ENCODE measurements around the gene TMEM179B. TPM values are rescaled to one million over a fixed set of nuclear protein-coding genes. Genes with fewer than 3 reads are reported as not detected.

The TMEM179B gene
- total RNA-seq, 6 experiments from 2014 or later: 47.2 to 66.3 (median 52.7) TPM

- Mint-ChIP-seq H3K9me3 (no peaks in the 10 kb centered on the region), H3K4me1 (ENCODE audit: low read depth) (peaks cover 35% of the 10 kb centered on the region), H3K27me3 (ENCODE audit: insufficient read depth) (peaks cover 7% of the 10 kb centered on the region), H3K27ac (peak within 1 kb of the TSS; percentile 99), H3K36me3 (ENCODE audit: low read depth) (peaks cover 31% of the 10 kb centered on the region), H3K4me3 (peak within 1 kb of the TSS; percentile 95)
- TF ChIP-seq, protein P1, sequence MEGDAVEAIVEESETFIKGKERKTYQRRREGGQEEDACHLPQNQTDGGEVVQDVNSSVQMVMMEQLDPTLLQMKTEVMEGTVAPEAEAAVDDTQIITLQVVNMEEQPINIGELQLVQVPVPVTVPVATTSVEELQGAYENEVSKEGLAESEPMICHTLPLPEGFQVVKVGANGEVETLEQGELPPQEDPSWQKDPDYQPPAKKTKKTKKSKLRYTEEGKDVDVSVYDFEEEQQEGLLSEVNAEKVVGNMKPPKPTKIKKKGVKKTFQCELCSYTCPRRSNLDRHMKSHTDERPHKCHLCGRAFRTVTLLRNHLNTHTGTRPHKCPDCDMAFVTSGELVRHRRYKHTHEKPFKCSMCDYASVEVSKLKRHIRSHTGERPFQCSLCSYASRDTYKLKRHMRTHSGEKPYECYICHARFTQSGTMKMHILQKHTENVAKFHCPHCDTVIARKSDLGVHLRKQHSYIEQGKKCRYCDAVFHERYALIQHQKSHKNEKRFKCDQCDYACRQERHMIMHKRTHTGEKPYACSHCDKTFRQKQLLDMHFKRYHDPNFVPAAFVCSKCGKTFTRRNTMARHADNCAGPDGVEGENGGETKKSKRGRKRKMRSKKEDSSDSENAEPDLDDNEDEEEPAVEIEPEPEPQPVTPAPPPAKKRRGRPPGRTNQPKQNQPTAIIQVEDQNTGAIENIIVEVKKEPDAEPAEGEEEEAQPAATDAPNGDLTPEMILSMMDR (IDR thresholded peaks at IDR 0.05): no peak
- peak; percentile 97 for DNase-seq
These were observed 44.5 kb downstream of the TMEM179B start, which contains the start of gene STX5 for GRCh38 chr11:62831520-62832335. Gene STX5 (minus strand): TSS chr11:62832051. CDS start chr11:62831243, 808 bp downstream.

DNA sequence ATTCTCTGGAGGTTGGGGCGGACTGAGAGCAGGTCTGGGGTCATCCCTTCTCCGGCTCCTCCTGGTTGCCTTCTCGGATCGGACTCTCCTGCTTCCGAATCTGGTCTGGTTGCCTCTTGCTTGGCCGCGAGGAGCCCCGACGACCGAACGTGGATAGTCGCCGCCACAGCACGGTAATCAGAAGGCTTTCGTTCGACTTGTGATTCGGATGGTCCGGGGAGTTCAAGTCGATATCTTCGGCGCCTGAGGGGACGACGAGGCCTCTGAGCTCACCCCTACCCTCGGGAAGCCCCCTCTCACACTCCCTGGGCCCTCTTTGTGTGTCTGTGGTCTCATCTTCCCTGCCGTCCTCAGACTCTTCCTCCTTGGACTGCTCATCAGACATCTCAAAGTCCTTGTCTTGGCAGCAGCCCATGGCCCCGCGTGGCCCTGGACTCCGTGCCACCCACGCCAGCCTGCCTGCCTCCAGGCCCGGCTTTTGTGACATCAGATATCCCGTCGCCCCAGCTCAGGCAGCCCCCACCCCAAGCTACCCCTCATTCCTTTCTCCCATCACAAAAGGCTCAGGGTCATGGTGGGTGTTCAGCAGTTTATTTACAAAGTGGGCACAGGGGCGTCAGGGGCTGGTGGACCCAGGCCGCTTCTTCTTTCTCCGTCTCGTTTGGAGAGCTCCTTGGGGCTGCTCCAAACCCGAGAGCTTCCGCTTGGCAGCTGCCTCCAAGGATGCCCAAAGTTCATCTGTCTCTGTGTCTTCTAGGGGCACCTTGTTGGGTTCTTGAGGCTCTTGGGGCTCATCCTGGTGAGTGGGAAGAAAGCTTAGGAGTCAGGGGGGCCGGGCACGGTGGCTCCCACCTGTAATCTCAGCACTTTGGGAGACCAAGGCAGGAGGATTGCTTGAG is 45.4 kb downstream of the TMEM179B start, which contains the start of gene TEX54:
TSS of gene TEX54 (minus strand) at position 506 of the 899 bp plus-strand sequence.
- H3K4me1 Mint-ChIP-seq (ENCODE audit: low read depth): peaks cover 39% of the 10 kb centered on the region
- TF ChIP-seq, protein P1 (IDR thresholded peaks at IDR 0.05): no peak
- H3K9me3 Mint-ChIP-seq: no peaks in the 10 kb centered on the region
- no peak for DNase-seq
- H3K4me3 Mint-ChIP-seq: peak within 1 kb of the TSS; percentile 95
- H3K27me3 Mint-ChIP-seq (ENCODE audit: insufficient read depth): peaks cover 9% of the 10 kb centered on the region
- H3K36me3 Mint-ChIP-seq (ENCODE audit: low read depth): peaks cover 27% of the 10 kb centered on the region
- peak within 1 kb of the TSS; percentile 99 for H3K27ac Mint-ChIP-seq

DNA sequence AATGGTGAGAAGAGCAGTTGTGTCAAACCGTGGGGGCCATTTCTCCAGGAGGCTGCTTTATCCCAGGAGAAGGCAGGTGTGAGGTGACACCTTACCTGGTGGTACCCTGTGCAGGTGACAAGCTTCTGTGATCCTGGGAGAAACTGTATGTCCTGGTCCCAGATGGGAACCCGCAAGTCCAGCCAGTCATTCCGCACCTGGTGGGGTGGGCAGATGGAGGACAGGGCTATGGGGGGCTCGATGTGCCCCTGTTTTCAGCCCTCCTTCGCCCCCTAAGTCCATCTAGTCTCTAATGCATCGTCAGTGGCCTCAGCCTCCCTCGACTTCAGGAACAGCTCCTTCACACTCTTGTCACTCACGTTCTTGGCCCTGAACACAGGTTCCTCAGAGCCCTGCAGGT is 48.1 kb downstream of the TMEM179B start:
- Mint-ChIP-seq H3K4me1 (ENCODE audit: low read depth) (peaks cover 47% of the 10 kb centered on the region), H3K36me3 (ENCODE audit: low read depth) (peaks cover 32% of the 10 kb centered on the region), H3K4me3 (no peak overlapping the region), H3K9me3 (no peaks in the 10 kb centered on the region), H3K27me3 (ENCODE audit: insufficient read depth) (peaks cover 17% of the 10 kb centered on the region), H3K27ac (no peak overlapping the region)
- TF ChIP-seq, protein P1 (IDR thresholded peaks at IDR 0.05): no peak
- no peak for DNase-seq

GRCh38 chr11:62839050-62839945 is 52.1 kb downstream of the TMEM179B start, which contains the start of gene WDR74:
Gene WDR74 (minus strand): TSS chr11:62839590. CDS start chr11:62839570, 20 bp downstream.
- peak; percentile 90 for DNase-seq
- Mint-ChIP-seq H3K9me3 (no peaks in the 10 kb centered on the region), H3K36me3 (ENCODE audit: low read depth) (peaks cover 21% of the 10 kb centered on the region), H3K27me3 (ENCODE audit: insufficient read depth) (peaks cover 10% of the 10 kb centered on the region), H3K27ac (no peak within 1 kb of the TSS), H3K4me1 (ENCODE audit: low read depth) (peaks cover 35% of the 10 kb centered on the region), H3K4me3 (no peak within 1 kb of the TSS)
- TF ChIP-seq, protein P1 (IDR thresholded peaks at IDR 0.05): 0 out of 2 replicates have a peak, but pooled peaks have one; percentile 9

Small RNA genes within 50 kb of the gene (microRNA-seq; reads per million reads assigned to microRNA genes)
- gene MIR6514: 3.9 reads per million
- gene MIR6748: not detected

Other genes with a start within 250 kb of the TMEM179B start
- gene AHNAK, start 240.6 kb upstream of the TMEM179B start, total RNA-seq (2021; fragmentation: NEBNext Ultra II Directional; extraction: Animal tissue kit (Norgen Biotek cat#: 25700)): 100 to 1,000 TPM; 426 to 589 (median 452) TPM
- gene EEF1G, start 213.5 kb upstream of the TMEM179B start, total RNA-seq (2021; fragmentation: NEBNext Ultra II Directional; extraction: Animal tissue kit (Norgen Biotek cat#: 25700)): 1,000 to 10,000 TPM; 1,302 to 1,474 (median 1,327) TPM
- gene TUT1, start 195.9 kb upstream of the TMEM179B start, total RNA-seq (2021; fragmentation: NEBNext Ultra II Directional; extraction: Animal tissue kit (Norgen Biotek cat#: 25700)): 10 to 100 TPM; 14.6 to 18.0 (median 16.9) TPM
- 100 to 1,000 TPM in 2 of 6 experiments, 10 to 100 TPM in 4; 89.6 to 106 (median 95.8) TPM for gene MTA2, start 185.5 kb upstream of the TMEM179B start, total RNA-seq (2021; fragmentation: NEBNext Ultra II Directional; extraction: Animal tissue kit (Norgen Biotek cat#: 25700))
- 10 to 100 TPM; 32.5 to 39.6 (median 36.4) TPM for gene EML3, start 174.6 kb upstream of the TMEM179B start, total RNA-seq (2021; fragmentation: NEBNext Ultra II Directional; extraction: Animal tissue kit (Norgen Biotek cat#: 25700))
- gene ROM1, start 174.1 kb upstream of the TMEM179B start, total RNA-seq (2021; fragmentation: NEBNext Ultra II Directional; extraction: Animal tissue kit (Norgen Biotek cat#: 25700)): 1 to 10 TPM; 2.3 to 4.8 (median 3.2) TPM
- gene B3GAT3, start 165.4 kb upstream of the TMEM179B start, total RNA-seq (2021; fragmentation: NEBNext Ultra II Directional; extraction: Animal tissue kit (Norgen Biotek cat#: 25700)): 10 to 100 TPM; 57.9 to 93.2 (median 63.0) TPM
- 100 to 1,000 TPM; 331 to 450 (median 416) TPM for gene GANAB, start 140.8 kb upstream of the TMEM179B start, total RNA-seq (2021; fragmentation: NEBNext Ultra II Directional; extraction: Animal tissue kit (Norgen Biotek cat#: 25700))
- 10 to 100 TPM; 19.1 to 26.6 (median 23.3) TPM for gene INTS5, start 134.1 kb upstream of the TMEM179B start, total RNA-seq (2021; fragmentation: NEBNext Ultra II Directional; extraction: Animal tissue kit (Norgen Biotek cat#: 25700))
- gene C11orf98, start 122.2 kb upstream of the TMEM179B start, total RNA-seq (2021; fragmentation: NEBNext Ultra II Directional; extraction: Animal tissue kit (Norgen Biotek cat#: 25700)): 10 to 100 TPM; 56.1 to 74.6 (median 64.8) TPM
- 10 to 100 TPM; 12.3 to 23.6 (median 17.2) TPM for gene CSKMT, start 122.1 kb upstream of the TMEM179B start, total RNA-seq (2021; fragmentation: NEBNext Ultra II Directional; extraction: Animal tissue kit (Norgen Biotek cat#: 25700))
- 10 to 100 TPM in 5 of 6 experiments, 1 to 10 TPM in 1; 9.8 to 14.2 (median 11.3) TPM for gene UQCC3, start 115.7 kb upstream of the TMEM179B start, total RNA-seq (2021; fragmentation: NEBNext Ultra II Directional; extraction: Animal tissue kit (Norgen Biotek cat#: 25700))
- 1 to 10 TPM; 2.8 to 4.5 (median 3.7) TPM for gene LBHD1, start 115.1 kb upstream of the TMEM179B start, total RNA-seq (2021; fragmentation: NEBNext Ultra II Directional; extraction: Animal tissue kit (Norgen Biotek cat#: 25700))
- 100 to 1,000 TPM in 3 of 6 experiments, 10 to 100 TPM in 3; 85.2 to 114 (median 96.5) TPM for gene UBXN1, start 108.3 kb upstream of the TMEM179B start, total RNA-seq (2021; fragmentation: NEBNext Ultra II Directional; extraction: Animal tissue kit (Norgen Biotek cat#: 25700))
- 1 to 10 TPM; 1.2 to 4.0 (median 1.4) TPM for gene LRRN4CL, start 97.9 kb upstream of the TMEM179B start, total RNA-seq (2021; fragmentation: NEBNext Ultra II Directional; extraction: Animal tissue kit (Norgen Biotek cat#: 25700))
- 10 to 100 TPM; 50.7 to 67.4 (median 56.8) TPM for gene BSCL2, start 80.0 kb upstream of the TMEM179B start, total RNA-seq (2021; fragmentation: NEBNext Ultra II Directional; extraction: Animal tissue kit (Norgen Biotek cat#: 25700))
- gene GNG3, start 79.7 kb upstream of the TMEM179B start, total RNA-seq (2021; fragmentation: NEBNext Ultra II Directional; extraction: Animal tissue kit (Norgen Biotek cat#: 25700)): not detected
- gene HNRNPUL2, start 59.9 kb upstream of the TMEM179B start, total RNA-seq (2021; fragmentation: NEBNext Ultra II Directional; extraction: Animal tissue kit (Norgen Biotek cat#: 25700)): 10 to 100 TPM; 34.5 to 44.6 (median 41.6) TPM
- 10 to 100 TPM; 46.2 to 52.7 (median 50.0) TPM for gene TTC9C, start 58.9 kb upstream of the TMEM179B start, total RNA-seq (2021; fragmentation: NEBNext Ultra II Directional; extraction: Animal tissue kit (Norgen Biotek cat#: 25700))
- 10 to 100 TPM in 1 of 6 experiments, 1 to 10 TPM in 5; 7.9 to 10.8 (median 8.9) TPM for gene ZBTB3, start 33.2 kb upstream of the TMEM179B start, total RNA-seq (2021; fragmentation: NEBNext Ultra II Directional; extraction: Animal tissue kit (Norgen Biotek cat#: 25700))
- 10 to 100 TPM; 77.6 to 83.8 (median 81.4) TPM for gene POLR2G, start 25.8 kb upstream of the TMEM179B start, total RNA-seq (2021; fragmentation: NEBNext Ultra II Directional; extraction: Animal tissue kit (Norgen Biotek cat#: 25700))
- gene TAF6L, start 16.0 kb upstream of the TMEM179B start, total RNA-seq (2021; fragmentation: NEBNext Ultra II Directional; extraction: Animal tissue kit (Norgen Biotek cat#: 25700)): 10 to 100 TPM in 5 of 6 experiments, 1 to 10 TPM in 1; 9.9 to 12.7 (median 10.6) TPM
- gene TMEM223, start 4.6 kb downstream of the TMEM179B start, total RNA-seq (2021; fragmentation: NEBNext Ultra II Directional; extraction: Animal tissue kit (Norgen Biotek cat#: 25700)): 10 to 100 TPM; 12.8 to 15.0 (median 13.6) TPM
- 10 to 100 TPM; 51.5 to 57.7 (median 55.0) TPM for gene NXF1, start 18.0 kb downstream of the TMEM179B start, total RNA-seq (2021; fragmentation: NEBNext Ultra II Directional; extraction: Animal tissue kit (Norgen Biotek cat#: 25700))
- 10 to 100 TPM; 41.4 to 54.6 (median 47.8) TPM for gene STX5, start 44.6 kb downstream of the TMEM179B start, total RNA-seq (2021; fragmentation: NEBNext Ultra II Directional; extraction: Animal tissue kit (Norgen Biotek cat#: 25700))
- gene TEX54, start 45.4 kb downstream of the TMEM179B start, total RNA-seq (2021; fragmentation: NEBNext Ultra II Directional; extraction: Animal tissue kit (Norgen Biotek cat#: 25700)): not detected
- 10 to 100 TPM; 37.4 to 49.2 (median 41.0) TPM for gene WDR74, start 52.2 kb downstream of the TMEM179B start, total RNA-seq (2021; fragmentation: NEBNext Ultra II Directional; extraction: Animal tissue kit (Norgen Biotek cat#: 25700))
- gene SLC3A2, start 93.5 kb downstream of the TMEM179B start, total RNA-seq (2021; fragmentation: NEBNext Ultra II Directional; extraction: Animal tissue kit (Norgen Biotek cat#: 25700)): 100 to 1,000 TPM; 140 to 206 (median 180) TPM
- gene CHRM1, start 134.0 kb downstream of the TMEM179B start, total RNA-seq (2021; fragmentation: NEBNext Ultra II Directional; extraction: Animal tissue kit (Norgen Biotek cat#: 25700)): not detected
- not detected for gene SLC22A6, start 197.6 kb downstream of the TMEM179B start, total RNA-seq (2021; fragmentation: NEBNext Ultra II Directional; extraction: Animal tissue kit (Norgen Biotek cat#: 25700))
- gene SLC22A8, start 228.4 kb downstream of the TMEM179B start, total RNA-seq (2021; fragmentation: NEBNext Ultra II Directional; extraction: Animal tissue kit (Norgen Biotek cat#: 25700)): not detected